ENCODE results near the gene FAM174B. TPM values are rescaled to one million over a fixed set of nuclear protein-coding genes. Genes with fewer than 3 reads are reported as not detected.

The FAM174B gene
- total and polyA plus RNA-seq, 2 donors (not counting 1 experiment from before 2014, with no cell fraction given) = 0.03 to 1.9 TPM

DNA sequence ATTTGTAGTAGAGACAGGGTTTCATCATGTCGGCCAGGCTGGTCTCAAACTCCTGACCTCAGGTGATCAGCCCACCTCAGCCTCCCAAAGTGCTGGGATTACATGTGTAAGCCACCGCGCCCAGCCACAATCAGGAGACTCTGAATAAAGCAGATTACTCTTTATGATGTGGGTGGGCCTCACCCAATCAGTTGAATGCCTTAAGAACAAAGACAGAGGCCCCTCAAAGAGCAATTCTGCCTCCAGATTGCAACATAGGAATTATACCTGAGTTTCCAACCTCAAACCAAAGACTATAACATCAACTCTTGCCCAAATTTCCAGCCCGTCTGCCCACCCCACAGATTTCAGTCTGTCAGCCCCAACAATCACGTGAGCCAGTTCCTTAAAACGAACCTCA is 18.8 kb upstream of the FAM174B start:
- CTCF ChIA-PET = no interaction called here
- H4K20me1 ChIP-seq (ENCODE audit: control insufficient read depth, insufficient read depth, low read length, poor library complexity, severe bottlenecking) = no peaks in the 10 kb centered on the region
- no peak overlapping the region for H3K27ac ChIP-seq (ENCODE audit: low read length in 2 of 2)
- no peak overlapping the region for H2AFZ ChIP-seq (ENCODE audit: insufficient read depth, low read depth, low read length, poor library complexity, severe bottlenecking)
- H3K9me3 Mint-ChIP-seq (ENCODE audit: insufficient read depth) = peaks cover 2% of the 10 kb centered on the region
- DNase-seq (no peak), ATAC-seq (ENCODE audit: low read depth) (no peak)
- POLR2A ChIA-PET = no interaction called here
- H3K9me3 ChIP-seq (ENCODE audit: control extremely low read depth in 1 of 3, control insufficient read depth in 2 of 3, insufficient read depth in 1 of 3, low read length in 2 of 3) = no peaks in the 10 kb centered on the region
- intact Hi-C loops (cut with micrococcal nuclease) = no loop called here
- TF ChIP-seq, protein P1, sequence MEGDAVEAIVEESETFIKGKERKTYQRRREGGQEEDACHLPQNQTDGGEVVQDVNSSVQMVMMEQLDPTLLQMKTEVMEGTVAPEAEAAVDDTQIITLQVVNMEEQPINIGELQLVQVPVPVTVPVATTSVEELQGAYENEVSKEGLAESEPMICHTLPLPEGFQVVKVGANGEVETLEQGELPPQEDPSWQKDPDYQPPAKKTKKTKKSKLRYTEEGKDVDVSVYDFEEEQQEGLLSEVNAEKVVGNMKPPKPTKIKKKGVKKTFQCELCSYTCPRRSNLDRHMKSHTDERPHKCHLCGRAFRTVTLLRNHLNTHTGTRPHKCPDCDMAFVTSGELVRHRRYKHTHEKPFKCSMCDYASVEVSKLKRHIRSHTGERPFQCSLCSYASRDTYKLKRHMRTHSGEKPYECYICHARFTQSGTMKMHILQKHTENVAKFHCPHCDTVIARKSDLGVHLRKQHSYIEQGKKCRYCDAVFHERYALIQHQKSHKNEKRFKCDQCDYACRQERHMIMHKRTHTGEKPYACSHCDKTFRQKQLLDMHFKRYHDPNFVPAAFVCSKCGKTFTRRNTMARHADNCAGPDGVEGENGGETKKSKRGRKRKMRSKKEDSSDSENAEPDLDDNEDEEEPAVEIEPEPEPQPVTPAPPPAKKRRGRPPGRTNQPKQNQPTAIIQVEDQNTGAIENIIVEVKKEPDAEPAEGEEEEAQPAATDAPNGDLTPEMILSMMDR (IDR thresholded peaks at IDR 0.05) = no peak
- no peak for TF ChIP-seq EZH2 (IDR thresholded peaks at IDR 0.05; ENCODE audit: borderline replicate concordance, insufficient read depth, low read depth, low read length, poor library complexity, severe bottlenecking)
- no peak overlapping the region for H3K27ac Mint-ChIP-seq
- 88% methylated on average over 5 of the region's 6 CpGs for WGBS (ENCODE audit: insufficient coverage)
- no peaks in the 10 kb centered on the region for H3K4me1 Mint-ChIP-seq
- peaks cover 0 to 3% (median 1%) of the 10 kb centered on the region in 4 experiments for H3K27me3 ChIP-seq (replicated peaks in 1 of 4; ENCODE audit: control extremely low read depth in 1 of 4, control insufficient read depth in 3 of 4, insufficient read depth in 4 of 4, low read length in 3 of 4)
- H3K27me3 Mint-ChIP-seq = peaks cover 36% of the 10 kb centered on the region
- H3K4me2 ChIP-seq (replicated peaks; ENCODE audit: low read depth, low read length, poor library complexity, severe bottlenecking) = no peak overlapping the region
- H3K79me2 ChIP-seq (ENCODE audit: control insufficient read depth, insufficient read depth, low read length) = no peaks in the 10 kb centered on the region
- H3K4me1 ChIP-seq (ENCODE audit: control insufficient read depth in 2 of 2, insufficient read depth in 2 of 2, low read length in 2 of 2) = no peaks in the 10 kb centered on the region
- H3K4me3 Mint-ChIP-seq = no peak overlapping the region
- H3K4me3 ChIP-seq (ENCODE audit: control extremely low read depth in 1 of 5, extremely low read depth in 1 of 5, insufficient read depth in 1 of 5, low read depth in 2 of 5, low read length in 4 of 5) = no peak overlapping the region
- no peak overlapping the region for H3K9ac ChIP-seq (ENCODE audit: low read length)
- H3K36me3 ChIP-seq (replicated peaks in 1 of 2; ENCODE audit: control extremely low read depth in 1 of 2, control insufficient read depth in 1 of 2, extremely low read depth in 1 of 2, insufficient read depth in 2 of 2, low read length in 1 of 2) = no peaks in the 10 kb centered on the region

DNA sequence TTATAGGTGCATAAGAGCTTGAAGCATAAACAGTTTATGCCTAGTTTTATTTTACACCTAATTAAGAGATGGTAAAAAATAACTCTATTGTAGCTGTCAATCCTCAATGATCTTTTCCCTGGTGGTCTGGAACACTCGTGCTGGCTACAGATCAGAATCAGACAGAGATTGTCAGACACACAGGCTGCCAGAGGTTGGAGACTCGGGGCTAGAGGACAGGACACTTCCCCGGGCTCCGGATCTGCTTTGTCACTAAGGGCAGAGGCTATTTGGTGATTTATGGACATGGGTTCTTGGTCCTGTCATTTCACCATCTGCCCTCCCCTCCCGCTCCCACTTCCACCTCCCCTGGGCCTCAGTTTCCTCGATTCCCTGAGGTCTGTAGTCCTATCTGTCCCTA is 16.5 kb upstream of the FAM174B start:
- 100% methylated on average over 1 of the region's 6 CpGs for WGBS (ENCODE audit: insufficient coverage)
- intact Hi-C loops (cut with micrococcal nuclease) = no loop called here
- Mint-ChIP-seq H3K27me3 (peaks cover 32% of the 10 kb centered on the region), H3K4me3 (no peak overlapping the region), H3K9me3 (ENCODE audit: insufficient read depth) (peaks cover 2% of the 10 kb centered on the region), H3K27ac (no peak overlapping the region), H3K4me1 (no peaks in the 10 kb centered on the region)
- Histone ChIP-seq H3K9ac (ENCODE audit: low read length) (no peak overlapping the region), H3K27ac (ENCODE audit: low read length in 2 of 2) (no peak overlapping the region), H3K79me2 (ENCODE audit: control insufficient read depth, insufficient read depth, low read length) (no peaks in the 10 kb centered on the region), H3K4me3 (ENCODE audit: control extremely low read depth in 1 of 5, extremely low read depth in 1 of 5, insufficient read depth in 1 of 5, low read depth in 2 of 5, low read length in 4 of 5) (no peak overlapping the region), H3K36me3 (replicated peaks in 1 of 2; ENCODE audit: control extremely low read depth in 1 of 2, control insufficient read depth in 1 of 2, extremely low read depth in 1 of 2, insufficient read depth in 2 of 2, low read length in 1 of 2) (no peaks in the 10 kb centered on the region), H4K20me1 (ENCODE audit: control insufficient read depth, insufficient read depth, low read length, poor library complexity, severe bottlenecking) (no peaks in the 10 kb centered on the region), H3K9me3 (ENCODE audit: control extremely low read depth in 1 of 3, control insufficient read depth in 2 of 3, insufficient read depth in 1 of 3, low read length in 2 of 3) (no peaks in the 10 kb centered on the region), H3K4me2 (replicated peaks; ENCODE audit: low read depth, low read length, poor library complexity, severe bottlenecking) (no peak overlapping the region), H3K4me1 (ENCODE audit: control insufficient read depth in 2 of 2, insufficient read depth in 2 of 2, low read length in 2 of 2) (no peaks in the 10 kb centered on the region), H3K27me3 (replicated peaks in 1 of 4; ENCODE audit: control extremely low read depth in 1 of 4, control insufficient read depth in 3 of 4, insufficient read depth in 4 of 4, low read length in 3 of 4) (peaks cover 0 to 2% (median 0%) of the 10 kb centered on the region in 4 experiments), H2AFZ (ENCODE audit: insufficient read depth, low read depth, low read length, poor library complexity, severe bottlenecking) (no peak overlapping the region)
- no peak for ATAC-seq (ENCODE audit: low read depth)
- TF ChIP-seq, protein P1 (IDR thresholded peaks at IDR 0.05) = no peak
- no peak for TF ChIP-seq EZH2 (IDR thresholded peaks at IDR 0.05; ENCODE audit: borderline replicate concordance, insufficient read depth, low read depth, low read length, poor library complexity, severe bottlenecking)
- ChIA-PET POLR2A (no interaction called here), CTCF (no interaction called here)
- no peak for DNase-seq
